Left ventricle myocardium inferior (tissue), 1 donor: ENCODE data around the gene ZACN. TPM values are rescaled to one million over a fixed set of nuclear protein-coding genes. Genes with fewer than 3 reads are reported as not detected.
A peak's percentile ranks its signal among the peaks of the same experiment; 100 is the strongest.

ENCODE experiments used
- DNase-seq: peaks from one replicate; pipeline ENCODE4 v3.0.0-alpha.2; 2020
- H3K27ac ChIP-seq: fragments of 200-600 bp; replicated peaks from 2 replicates; pipeline ENCODE4 v1.8.0; 2021
- H3K27me3 ChIP-seq: fragments of 200-600 bp; 2 replicates; pipeline ENCODE4 v1.8.0; 2021; ENCODE audit warnings: low read depth
- H3K36me3 ChIP-seq: fragments of 200-600 bp; 2 replicates; pipeline ENCODE4 v1.8.0; 2021
- H3K4me1 ChIP-seq: fragments of 200-600 bp; 2 replicates; pipeline ENCODE4 v1.8.0; 2021
- H3K4me3 ChIP-seq: fragments of 200-600 bp; 2 replicates; pipeline ENCODE4 v1.8.0; 2021; ENCODE audit warnings: mild to moderate bottlenecking, moderate library complexity
- H3K9me3 ChIP-seq: fragments of 200-600 bp; replicated peaks from 2 replicates; pipeline ENCODE4 v1.8.0; 2021
- CTCF ChIP-seq: fragments of 200-600 bp; IDR thresholded peaks from 2 replicates; pipeline ENCODE4 v1.8.0; 2021; ENCODE audit warnings: antibody characterized with exemption, mild to moderate bottlenecking, borderline replicate concordance
- intact Hi-C: fragments of 100-400 bp; cut with micrococcal nuclease; formaldehyde crosslinking; loops from one replicate; pipeline ENCODE4 v1.11.0; 2022
- total RNA-seq: library from RNA; stranded (reverse); fragmentation: NEBNext Ultra II Directional; extraction: Animal tissue kit (Norgen Biotek cat#: 25700); gene quantifications from one replicate; pipeline ENCODE4 v1.2.1, GENCODE V29; 2021
- donor health status: DM: no; HTN: yes; CAD: no; lungs with severe emphysema.

Gene ZACN
- total RNA-seq, 1 donor from 2014 or later, result not detected

GRCh38 chr17:76121932-76122430 lies 43.0 kb downstream of the ZACN start:
- no peaks in the 10 kb centered on the region for H3K36me3 ChIP-seq
- peak overlapping the region; percentile 62 for H3K4me3 ChIP-seq
- no peaks in the 10 kb centered on the region for H3K9me3 ChIP-seq
- DNase-seq, result no peak
- intact Hi-C loops, result loop anchor here (5.0 to 10.0 kb wide), 2 partner anchors 53 to 155 kb away; no protein-coding TSS in a partner anchor
- no peak for TF ChIP-seq CTCF
- H3K27ac ChIP-seq, result peak overlapping the region; percentile 19
- H3K4me1 ChIP-seq, result peaks cover 7% of the 10 kb centered on the region
- H3K27me3 ChIP-seq, result no peaks in the 10 kb centered on the region

GRCh38 chr17:76122431-76123190 lies 43.6 kb downstream of the ZACN start:
- Histone ChIP-seq H3K36me3 (no peaks in the 10 kb centered on the region), H3K9me3 (no peaks in the 10 kb centered on the region), H3K4me3 (no peak overlapping the region), H3K4me1 (peaks cover 7% of the 10 kb centered on the region), H3K27ac (no peak overlapping the region), H3K27me3 (no peaks in the 10 kb centered on the region)
- no peak for TF ChIP-seq CTCF
- intact Hi-C loops, result loop anchor here (5.0 to 10.0 kb wide), 2 partner anchors 52 to 155 kb away; no protein-coding TSS in a partner anchor
- DNase-seq, result no peak

GRCh38 chr17:76123191-76123499 lies 44.2 kb downstream of the ZACN start:
- intact Hi-C loops, result loop anchor here (5.0 to 10.0 kb wide), 2 partner anchors 52 to 154 kb away; no protein-coding TSS in a partner anchor
- no peaks in the 10 kb centered on the region for H3K9me3 ChIP-seq
- H3K27ac ChIP-seq, result no peak overlapping the region
- no peak for TF ChIP-seq CTCF
- H3K36me3 ChIP-seq, result no peaks in the 10 kb centered on the region
- no peaks in the 10 kb centered on the region for H3K27me3 ChIP-seq
- H3K4me3 ChIP-seq, result no peak overlapping the region
- DNase-seq, result no peak
- peaks cover 7% of the 10 kb centered on the region for H3K4me1 ChIP-seq

GRCh38 chr17:76123749-76124581 lies 45.0 kb downstream of the ZACN start:
- DNase-seq, result no peak
- no peaks in the 10 kb centered on the region for H3K9me3 ChIP-seq
- H3K4me3 ChIP-seq, result no peak overlapping the region
- TF ChIP-seq CTCF, result no peak
- H3K4me1 ChIP-seq, result peaks cover 7% of the 10 kb centered on the region
- no peak overlapping the region for H3K27ac ChIP-seq
- H3K36me3 ChIP-seq, result no peaks in the 10 kb centered on the region
- H3K27me3 ChIP-seq, result no peaks in the 10 kb centered on the region
- intact Hi-C loops, result loop anchor here (5.0 to 10.0 kb wide), 2 partner anchors 51 to 153 kb away; no protein-coding TSS in a partner anchor

GRCh38 chr17:76124582-76125390 lies 45.8 kb downstream of the ZACN start:
- Histone ChIP-seq H3K9me3 (no peaks in the 10 kb centered on the region), H3K27me3 (peaks cover 5% of the 10 kb centered on the region), H3K36me3 (no peaks in the 10 kb centered on the region), H3K27ac (no peak overlapping the region), H3K4me1 (peaks cover 7% of the 10 kb centered on the region), H3K4me3 (no peak overlapping the region)
- no peak for TF ChIP-seq CTCF
- DNase-seq, result no peak
- intact Hi-C loops, result loop anchor here (5.0 to 10.0 kb wide), 2 partner anchors 50 to 153 kb away; no protein-coding TSS in a partner anchor
